K562 (cell line): ENCODE measurements around the gene ENDOU. TPM values are rescaled to one million over a fixed set of nuclear protein-coding genes. Genes with fewer than 3 reads are reported as not detected.

Experiments used
- ATAC-seq: fragments of 200-7000 bp; cut with Tn5 transposase; 3 replicates; pipeline ENCODE4 v1.9.1; 2020; ENCODE audit warnings: moderate library complexity
- BruUV-seq: library from RNA; stranded (reverse); fragments of 400-500 nt; replicated peaks from 2 replicates; lab custom pipeline; 2021; lab: Mats Ljungman, UMichigan
- CTCF ChIA-PET: fragments of 300-600 bp; formaldehyde crosslinking; extraction: SDS; loops from one replicate; lab custom pipeline; 2021; ENCODE audit warnings: low intra/inter-chr PET ratio; lab: Yijun Ruan, JAX
- POLR2A ChIA-PET: fragments of 300-600, 350-650 bp; sonication (Branson Sonifier 250); formaldehyde crosslinking; extraction: SDS; loops from one replicate; lab custom pipeline; 2021; ENCODE audit warnings: antibody characterized with exemption, inconsistent platforms; lab: Yijun Ruan, JAX
- DNase-seq, 4 experiments: peaks; one replicate each; pipeline versions ENCODE4 v3.0.0 to v3.0.0-alpha.2; 2011 to 2018; ENCODE audit warnings: low spot score in 3 of 4, mixed read lengths in 3 of 4; ENCODE audit errors: extremely low read depth in 1 of 4
- FAIRE-seq: peaks from 2 replicates; lab custom pipeline; 2011; peaks lifted over from hg19 to GRCh38; lab: Jason Lieb, UNC
- H2AFZ ChIP-seq: 2 replicates; pipeline ENCODE4 v1.6.0; 2011; ENCODE audit warnings: low read depth, low read length, control low read depth, inconsistent platforms
- H3K27ac ChIP-seq: fragments of 200-600 bp; 3 replicates; pipeline ENCODE4 v1.8.0; 2011; ENCODE audit warnings: low read depth, mild to moderate bottlenecking, control low read depth, inconsistent platforms, low read length, moderate library complexity, mixed read lengths; ENCODE audit errors: extremely low read depth
- H3K27me3 ChIP-seq, 2 experiments: fragments of 300-600 bp in 1 of 2; 2 replicates in 1 of 2; 3 replicates in 1 of 2; pipeline versions ENCODE4 v1.6.0 to v1.8.0; 2011; ENCODE audit warnings: inconsistent platforms in 2 of 2, low read length in 2 of 2, mild to moderate bottlenecking in 1 of 2, mixed read lengths in 1 of 2, moderate library complexity in 1 of 2; ENCODE audit not compliant: control insufficient read depth in 2 of 2, insufficient read depth in 2 of 2
- H3K36me3 ChIP-seq: fragments of 300-600 bp; 3 replicates; pipeline ENCODE4 v1.8.0; 2011; ENCODE audit warnings: mild to moderate bottlenecking, low read length, inconsistent platforms; ENCODE audit not compliant: control insufficient read depth, insufficient read depth
- H3K4me1 ChIP-seq, 2 experiments: fragments of 200-600 bp in 1 of 2; replicated peaks in 1 of 2; 2 replicates in 1 of 2; 3 replicates in 1 of 2; pipeline versions ENCODE4 v1.5.1 to v1.8.0; 2011; ENCODE audit warnings: inconsistent platforms in 2 of 2, low read length in 2 of 2, mild to moderate bottlenecking in 1 of 2, mixed read lengths in 1 of 2, moderate library complexity in 1 of 2; ENCODE audit not compliant: control insufficient read depth in 2 of 2, insufficient read depth in 2 of 2
- H3K4me2 ChIP-seq: 2 replicates; pipeline ENCODE4 v1.6.1; 2011; ENCODE audit warnings: low read length, control low read depth, inconsistent platforms, mixed read lengths; ENCODE audit not compliant: insufficient read depth
- H3K4me3 ChIP-seq: fragments of 200-600 bp; sonication (generic), shearing (Covaris generic); 2 replicates; pipeline ENCODE4 v1.5.1; 2016; ENCODE audit warnings: control low read depth, inconsistent platforms
- H3K79me2 ChIP-seq: fragments of 200-600 bp; 3 replicates; pipeline ENCODE4 v1.8.0; 2011; ENCODE audit warnings: low read length, inconsistent platforms; ENCODE audit not compliant: control insufficient read depth, insufficient read depth
- H3K9ac ChIP-seq, 2 experiments: 2 replicates each; pipeline versions ENCODE4 v1.6.0 to v1.6.1; 2011; ENCODE audit warnings: low read depth in 2 of 2, low read length in 2 of 2, control low read depth in 1 of 2, inconsistent platforms in 1 of 2, mild to moderate bottlenecking in 1 of 2, mixed read lengths in 1 of 2; ENCODE audit not compliant: insufficient read depth in 1 of 2
- H3K9me1 ChIP-seq: one replicate; pipeline ENCODE4 v1.6.0; 2011; ENCODE audit warnings: inconsistent platforms, mild to moderate bottlenecking, low read length, moderate library complexity; ENCODE audit not compliant: control insufficient read depth, insufficient read depth
- H3K9me3 ChIP-seq: replicated peaks from 2 replicates; pipeline ENCODE4 v1.5.1; 2011; ENCODE audit warnings: low read depth, low read length, inconsistent platforms; ENCODE audit not compliant: control insufficient read depth, insufficient read depth
- H4K20me1 ChIP-seq: replicated peaks from 2 replicates; pipeline ENCODE4 v1.6.1; 2011; ENCODE audit warnings: low read length, inconsistent platforms, mixed read lengths; ENCODE audit not compliant: control insufficient read depth, insufficient read depth
- ARNT ChIP-seq, 2 experiments: fragments of 450-650 bp; IDR thresholded peaks; 2 replicates each; pipeline ENCODE4 v1.6.1; 2016; ENCODE audit warnings: mild to moderate bottlenecking in 1 of 2
- CAMTA2 ChIP-seq: fragments of 250-450 bp; sonication (Bioruptor Pico); conservative IDR thresholded peaks from 2 replicates; pipeline ENCODE4 v1.5.1; 2022
- CTBP1 ChIP-seq: fragments of 450-650 bp; IDR thresholded peaks from 2 replicates; pipeline ENCODE4 v1.6.1; 2016; ENCODE audit warnings: borderline replicate concordance
- CTCF ChIP-seq, 3 experiments: IDR thresholded peaks in 2 of 3; conservative IDR thresholded peaks in 1 of 3; 2 replicates each; pipeline ENCODE4 v1.5.1; 2011 to 2012; ENCODE audit warnings: low read length in 3 of 3, mild to moderate bottlenecking in 3 of 3, control low read depth in 2 of 3, improper control_type of control experiment in 1 of 3, inconsistent platforms in 1 of 3, low read depth in 1 of 3, mixed read lengths in 1 of 3, moderate library complexity in 1 of 3; ENCODE audit not compliant: insufficient read depth in 2 of 3
- ELF2 ChIP-seq: fragments of 250-450 bp; sonication (Bioruptor Pico); IDR thresholded peaks from 2 replicates; pipeline ENCODE4 v1.5.0; 2021; ENCODE audit warnings: mild to moderate bottlenecking
- ETV1 ChIP-seq: fragments of 450-650 bp; conservative IDR thresholded peaks from 2 replicates; pipeline ENCODE4 v1.6.1; 2016; ENCODE audit warnings: missing genetic modification characterization, control low read depth, low read depth, missing compliant biosample characterization
- HDAC3 ChIP-seq: fragments of 450-650 bp; IDR thresholded peaks from 2 replicates; pipeline ENCODE4 v1.6.1; 2018; ENCODE audit warnings: borderline replicate concordance, mild to moderate bottlenecking, moderate library complexity; ENCODE audit not compliant: partially characterized antibody
- HDGF ChIP-seq: fragments of 450-650 bp; IDR thresholded peaks from 2 replicates; pipeline ENCODE4 v1.6.1; 2016
- HMG20B ChIP-seq: fragments of 250-450 bp; sonication (Bioruptor Pico); IDR thresholded peaks from 2 replicates; pipeline ENCODE4 v1.5.0; 2021; ENCODE audit warnings: mild to moderate bottlenecking
- HNRNPUL1 ChIP-seq: fragments of 200-400 bp; formaldehyde crosslinking; IDR thresholded peaks from 2 replicates; pipeline ENCODE4 v1.6.1; 2017; ENCODE audit warnings: low read length
- MAZ ChIP-seq, 2 experiments: fragments of 450-650 bp in 1 of 2; sonication (generic) in 1 of 2; formaldehyde crosslinking; IDR thresholded peaks in 1 of 2; conservative IDR thresholded peaks in 1 of 2; 2 replicates each; pipeline versions ENCODE4 v1.4.0 to v1.5.0; 2020; ENCODE audit warnings: mild to moderate bottlenecking in 1 of 2, missing genetic modification reagents in 1 of 2
- MCM2 ChIP-seq: fragments of 450-650 bp; IDR thresholded peaks from 2 replicates; pipeline ENCODE4 v1.6.1; 2017; ENCODE audit warnings: low read depth, mild to moderate bottlenecking
- POLR2G ChIP-seq: fragments of 200-400 bp; formaldehyde crosslinking; IDR thresholded peaks from 2 replicates; pipeline ENCODE4 v1.6.1; 2017; ENCODE audit warnings: low read depth, mild to moderate bottlenecking, antibody characterized with exemption, low read length, moderate library complexity
- RBFOX2 ChIP-seq: fragments of 200-400 bp; formaldehyde crosslinking; IDR thresholded peaks from 2 replicates; pipeline ENCODE4 v1.6.1; 2017; ENCODE audit warnings: low read depth, mild to moderate bottlenecking, low read length, moderate library complexity
- SNIP1 ChIP-seq: fragments of 450-650 bp; IDR thresholded peaks from 2 replicates; pipeline ENCODE4 v1.7.1; 2017; ENCODE audit warnings: low read depth, mild to moderate bottlenecking
- TEAD2 ChIP-seq: fragments of 450-650 bp; IDR thresholded peaks from 2 replicates; pipeline ENCODE4 v1.6.1; 2016; ENCODE audit warnings: missing genetic modification characterization, control low read depth, missing compliant biosample characterization
- TFAP4 ChIP-seq: sonication (generic); formaldehyde crosslinking; IDR thresholded peaks from 2 replicates; pipeline ENCODE4 v1.8.0; 2022; ENCODE audit warnings: missing genetic modification reagents, mild to moderate bottlenecking, moderate library complexity, borderline replicate concordance
- ZBTB7A ChIP-seq: IDR thresholded peaks from 2 replicates; pipeline ENCODE4 v1.6.1; 2011; ENCODE audit warnings: low read depth, mild to moderate bottlenecking, low read length, moderate library complexity, borderline replicate concordance; ENCODE audit not compliant: control insufficient read depth
- ZNF174 ChIP-seq: fragments of 250-450 bp; sonication (Bioruptor Pico); IDR thresholded peaks from 2 replicates; pipeline ENCODE4 v1.4.0; 2020; ENCODE audit warnings: mild to moderate bottlenecking
- ZNF263 ChIP-seq: sonication (generic); formaldehyde crosslinking; IDR thresholded peaks from 2 replicates; pipeline ENCODE4 v1.8.0; 2022; ENCODE audit warnings: mild to moderate bottlenecking, missing genetic modification reagents, borderline replicate concordance
- ZNF274 ChIP-seq: IDR thresholded peaks from 2 replicates; pipeline ENCODE4 v1.6.1; 2011; ENCODE audit warnings: low read depth, mild to moderate bottlenecking, low read length, moderate library complexity, borderline replicate concordance
- ZNF316 ChIP-seq: fragments of 450-650 bp; IDR thresholded peaks from 2 replicates; pipeline ENCODE4 v1.6.1; 2016
- WGBS: fragments of 100-300 bp; shearing (Covaris generic); methylation state at CpG from one replicate; pipeline ENCODE4 v1.1.6; 2016; ENCODE audit warnings: low coverage, mixed read lengths; ENCODE audit not compliant: insufficient coverage; ENCODE audit errors: missing lambda C conversion rate; 5-methylcytosine and 5-hydroxymethylcytosine counted together
- in situ Hi-C: fragments of 300-500 bp; cut with MboI; formaldehyde crosslinking; loops from 4 replicates; pipeline ENCODE4 v1.15.0; 2018; ENCODE audit warnings: inconsistent platforms, mixed read lengths
- intact Hi-C: fragments of 100-400 bp; cut with micrococcal nuclease; formaldehyde crosslinking; loops from 2 replicates; pipeline ENCODE4 v1.14.2; 2022
- polyA plus RNA-seq, 8 experiments: library from polyadenylated mRNA; depleted of rRNA in 4 of 8; stranded (reverse) in 5 of 8; unstranded in 3 of 8; fragments of >200 nt; fragmentation: Nextera tagmentation in 2 of 8; fragmentation: Illumina TruSeq in 1 of 8; extraction: Ambion mirVana in 2 of 8; extraction: Trizol in 1 of 8; gene quantifications; 2 replicates each; pipeline versions ENCODE4 v1.2.1 to v1.2.3, GENCODE V29; 2011 to 2014; ENCODE audit warnings: inconsistent platforms in 1 of 8, missing spikeins in 1 of 8
- total RNA-seq, 7 experiments: library from RNA; depleted of rRNA in 6 of 7; stranded (reverse); fragments of >200 nt in 6 of 7; fragmentation: Illumina TruSeq in 2 of 7; extraction: Trizol in 2 of 7; gene quantifications; 2 replicates each; pipeline versions ENCODE4 v1.2.1 to v1.2.3, GENCODE V29; 2011 to 2021; ENCODE audit warnings: low replicate concordance in 1 of 7

ENDOU gene
- total and polyA plus RNA-seq, 9 of the 15 experiments (the other 6 are each of a cell fraction or from before 2014, with no cell fraction given) = 0.03 TPM; not detected in 8

GRCh38 chr12:47739979-47740378, 14.7 kb upstream of the ENDOU start:
- H3K4me3 ChIP-seq = no peak overlapping the region
- TF ChIP-seq ETV1 (tag) (peak; percentile 50; the same call in 1 of the 2 replicates), MCM2 (no peak), MAZ (CRISPR knock-in tag; conservative IDR thresholded peaks at IDR 0.05 in 1 of 2, IDR thresholded peaks at IDR 0.05 in 1 of 2) (0 out of 4 replicates have a peak, but pooled peaks of 1 of the 2 experiments have one; percentile 15), SNIP1 (no peak), RBFOX2 (peak; percentile 26; the same call in 1 of the 2 replicates), ARNT (IDR thresholded peaks at IDR 0.05) (no peak), POLR2G (peak; percentile 50; the same call in 1 of the 2 replicates), HNRNPUL1 (no peak), CAMTA2 (CRISPR knock-in tag) (no peak), ELF2 (CRISPR knock-in tag) (no peak), ZBTB7A (peak; percentile 13; the same call in 1 of the 2 replicates), CTCF (IDR thresholded peaks at IDR 0.05 in 2 of 3, conservative IDR thresholded peaks at IDR 0.05 in 1 of 3; ENCODE audit: insufficient read depth in 2 of 3, low read depth in 1 of 3, low read length in 3 of 3) (0 out of 6 replicates have a peak, but pooled peaks of 1 of the 3 experiments have one; percentile 7), ZNF263 (peak; percentile 94), ZNF316 (peak; percentile 58), TEAD2 (tag) (no peak), ZNF274 (no peak), ZNF174 (CRISPR knock-in tag) (no peak), HDAC3 (no peak), HMG20B (CRISPR knock-in tag) (no peak), HDGF (0 out of 2 replicates have a peak, but pooled peaks have one; percentile 47), TFAP4 (CRISPR knock-in tag) (peak; percentile 67; the same call in 1 of the 2 replicates), CTBP1 (0 out of 2 replicates have a peak, but pooled peaks have one; percentile 12)

More at GRCh38 chr12:47739979-47740378, 14.7 kb upstream of the ENDOU start:
- H3K79me2 ChIP-seq = no peaks in the 10 kb centered on the region
- BruUV-seq = no TSS peak
- H3K27ac ChIP-seq = no peak overlapping the region
- intact Hi-C loops = no loop called here
- H3K4me1 ChIP-seq = peaks cover 35 to 62% of the 10 kb centered on the region in 2 experiments
- no peaks in the 10 kb centered on the region for H3K36me3 ChIP-seq
- peak overlapping the region; percentile 22 to 68; a peak in 3 of 4 replicates for H3K9ac ChIP-seq
- ChIA-PET CTCF (interaction anchor here (1.1 to 1.2 kb wide), 2 partner anchors 97 to 99 kb away, joined by 3 read pairs; no protein-coding TSS in a partner anchor), POLR2A (interaction anchor here (0.6 to 3.8 kb wide), 5 partner anchors 27 to 42 kb away, joined by 3 to 11 read pairs (median 4); no protein-coding TSS in a partner anchor)
- peaks cover 0 to 18% of the 10 kb centered on the region in 2 experiments; a peak in 2 of 5 replicates for H3K27me3 ChIP-seq
- WGBS = 22% methylated on average over 12 of the region's 12 CpGs
- H4K20me1 ChIP-seq = no peaks in the 10 kb centered on the region
- ATAC-seq (peak; percentile 77), FAIRE-seq (peak; percentile 15), DNase-seq (peak; percentile 62 to 69 (median 64))
- H2AFZ ChIP-seq = peak overlapping the region; percentile 90
- in situ Hi-C loops = no loop called here
- no peaks in the 10 kb centered on the region for H3K9me1 ChIP-seq
- H3K4me2 ChIP-seq = peak overlapping the region; percentile 13; the same call in 1 of the 2 replicates
- H3K9me3 ChIP-seq = no peaks in the 10 kb centered on the region
